Kidney (tissue), 14 donors: ENCODE measurements around the gene LHB. TPM values are rescaled to one million over a fixed set of nuclear protein-coding genes. Genes with fewer than 3 reads are reported as not detected.

Experiments
- DNase-seq, 5 donors: peaks; one replicate each; pipeline ENCODE4 v3.0.0-alpha.2; 2013 to 2020
- FAIRE-seq: peaks from 2 replicates; lab custom pipeline; 2012; peaks lifted over from hg19 to GRCh38; lab: Jason Lieb, UNC
- H3K27ac ChIP-seq, 2 donors: one replicate each; pipeline ENCODE4 v1.7.0; 2013; ENCODE audit warnings: low read depth in 2 of 2, low read length in 2 of 2, inconsistent platforms in 1 of 2
- H3K27me3 ChIP-seq: one replicate; pipeline ENCODE4 v1.7.1; 2013; ENCODE audit warnings: low read length, inconsistent platforms; ENCODE audit not compliant: control insufficient read depth, insufficient read depth
- H3K36me3 ChIP-seq, 3 donors: one replicate each; pipeline versions ENCODE4 v1.7.0 to v1.7.1; 2013; ENCODE audit warnings: low read length in 3 of 3, control low read depth in 1 of 3, inconsistent platforms in 1 of 3; ENCODE audit not compliant: insufficient read depth in 3 of 3, control insufficient read depth in 2 of 3
- H3K4me1 ChIP-seq, 3 donors: one replicate each; pipeline versions ENCODE4 v1.7.0 to v1.7.1; 2013; ENCODE audit warnings: low read length in 3 of 3, inconsistent platforms in 1 of 3, low read depth in 1 of 3; ENCODE audit not compliant: control insufficient read depth in 2 of 3, insufficient read depth in 2 of 3
- H3K4me3 ChIP-seq, 3 donors: one replicate each; pipeline versions ENCODE4 v1.7.0 to v1.8.1; 2013; ENCODE audit warnings: low read length in 3 of 3, control low read depth in 1 of 3, inconsistent platforms in 1 of 3
- H3K9ac ChIP-seq, 3 donors: one replicate each; pipeline versions ENCODE4 v1.7.0 to v1.7.1; 2013; ENCODE audit warnings: low read length in 3 of 3, control low read depth in 1 of 3, inconsistent platforms in 1 of 3
- H3K9me3 ChIP-seq, 3 donors: one replicate each; pipeline versions ENCODE4 v1.7.0 to v1.7.1; 2013; ENCODE audit warnings: low read length in 3 of 3, control low read depth in 1 of 3, inconsistent platforms in 1 of 3; ENCODE audit not compliant: control insufficient read depth in 2 of 3, insufficient read depth in 1 of 3
- intact Hi-C: fragments of 100-400 bp; cut with DNase I; formaldehyde crosslinking; loops from one replicate; pipeline ENCODE4 v1.11.1; 2022
- polyA plus RNA-seq: library from polyadenylated mRNA; stranded (reverse); fragments of 350-450 nt; fragmentation: Illumina TruSeq; extraction: RNeasy Lipid Tissue Mini Kit (QIAGEN cat#74804); gene quantifications from one replicate; pipeline ENCODE4 v1.2.3, GENCODE V29; 2014; ENCODE audit warnings: low read depth, low replicate concordance; ENCODE audit not compliant: insufficient read depth
- total RNA-seq: library from RNA; stranded (reverse); fragmentation: NEBNext Ultra II Directional; extraction: Animal tissue kit (Norgen Biotek cat#: 25700); gene quantifications from one replicate; pipeline ENCODE4 v1.2.1, GENCODE V29; 2021
- TF ChIP-seq, protein P1 (sequence below): IDR thresholded peaks from 3 replicates; pipeline ENCODE4 v1.5.1; 2012; ENCODE audit warnings: mild to moderate bottlenecking, moderate library complexity, borderline replicate concordance; ENCODE audit not compliant: insufficient read depth; ENCODE audit errors: extremely low read depth
- donor health status: control.
- donor health status: control.
- donor health status: control.
- donor health status: control.
- donor health status: control.
- donor health status: DM: yes; HTN: yes; CAD: no.
- donor health status: Normal renal cell carcinoma (clear cell type).

LHB gene
- total and polyA plus RNA-seq, 2 donors from 2014 or later, result not detected

DNA sequence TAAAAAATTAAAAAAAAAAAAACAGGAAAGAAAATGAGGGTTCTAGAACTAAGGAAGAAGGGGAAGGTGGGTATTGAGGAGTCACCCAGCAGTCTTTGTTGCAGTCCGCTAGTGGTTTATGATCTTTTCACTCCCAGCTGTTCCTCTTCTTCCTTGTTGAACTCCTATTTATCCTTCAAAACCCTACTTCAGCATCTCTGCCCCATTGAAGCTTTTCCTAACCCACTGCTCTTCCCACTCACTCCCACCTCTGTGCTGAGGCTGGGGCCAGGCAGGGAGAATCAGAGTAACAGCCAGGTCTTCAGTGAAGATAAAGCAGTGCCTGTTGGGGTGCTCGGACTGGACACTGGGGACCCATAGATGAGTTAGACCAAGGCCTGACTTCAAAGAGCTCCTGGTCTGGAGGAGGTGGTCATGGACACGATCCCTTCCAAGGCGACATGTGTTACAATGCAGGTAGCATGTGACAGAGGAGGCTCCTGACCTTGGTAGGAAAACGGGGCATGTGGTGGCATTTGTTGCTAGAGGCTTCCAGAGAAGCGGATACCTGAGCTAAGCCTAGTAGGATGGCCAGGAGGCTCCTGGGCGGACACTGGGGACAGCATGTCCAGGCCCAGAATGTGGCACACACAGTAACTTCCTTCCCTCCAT lies 11.8 kb downstream of the LHB start:
- peaks cover 0 to 25% (median 19%) of the 10 kb centered on the region in 3 donors for H3K36me3 ChIP-seq
- H3K27me3 ChIP-seq, result no peaks in the 10 kb centered on the region
- intact Hi-C loops, result no loop called here
- DNase-seq (no peak), FAIRE-seq (no peak)
- H3K27ac ChIP-seq, result no peak overlapping the region
- TF ChIP-seq, protein P1, sequence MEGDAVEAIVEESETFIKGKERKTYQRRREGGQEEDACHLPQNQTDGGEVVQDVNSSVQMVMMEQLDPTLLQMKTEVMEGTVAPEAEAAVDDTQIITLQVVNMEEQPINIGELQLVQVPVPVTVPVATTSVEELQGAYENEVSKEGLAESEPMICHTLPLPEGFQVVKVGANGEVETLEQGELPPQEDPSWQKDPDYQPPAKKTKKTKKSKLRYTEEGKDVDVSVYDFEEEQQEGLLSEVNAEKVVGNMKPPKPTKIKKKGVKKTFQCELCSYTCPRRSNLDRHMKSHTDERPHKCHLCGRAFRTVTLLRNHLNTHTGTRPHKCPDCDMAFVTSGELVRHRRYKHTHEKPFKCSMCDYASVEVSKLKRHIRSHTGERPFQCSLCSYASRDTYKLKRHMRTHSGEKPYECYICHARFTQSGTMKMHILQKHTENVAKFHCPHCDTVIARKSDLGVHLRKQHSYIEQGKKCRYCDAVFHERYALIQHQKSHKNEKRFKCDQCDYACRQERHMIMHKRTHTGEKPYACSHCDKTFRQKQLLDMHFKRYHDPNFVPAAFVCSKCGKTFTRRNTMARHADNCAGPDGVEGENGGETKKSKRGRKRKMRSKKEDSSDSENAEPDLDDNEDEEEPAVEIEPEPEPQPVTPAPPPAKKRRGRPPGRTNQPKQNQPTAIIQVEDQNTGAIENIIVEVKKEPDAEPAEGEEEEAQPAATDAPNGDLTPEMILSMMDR, result no peak
- H3K9me3 ChIP-seq, result no peaks in the 10 kb centered on the region
- no peak overlapping the region for H3K9ac ChIP-seq
- H3K4me3 ChIP-seq, result no peak overlapping the region
- no peaks in the 10 kb centered on the region for H3K4me1 ChIP-seq

DNA sequence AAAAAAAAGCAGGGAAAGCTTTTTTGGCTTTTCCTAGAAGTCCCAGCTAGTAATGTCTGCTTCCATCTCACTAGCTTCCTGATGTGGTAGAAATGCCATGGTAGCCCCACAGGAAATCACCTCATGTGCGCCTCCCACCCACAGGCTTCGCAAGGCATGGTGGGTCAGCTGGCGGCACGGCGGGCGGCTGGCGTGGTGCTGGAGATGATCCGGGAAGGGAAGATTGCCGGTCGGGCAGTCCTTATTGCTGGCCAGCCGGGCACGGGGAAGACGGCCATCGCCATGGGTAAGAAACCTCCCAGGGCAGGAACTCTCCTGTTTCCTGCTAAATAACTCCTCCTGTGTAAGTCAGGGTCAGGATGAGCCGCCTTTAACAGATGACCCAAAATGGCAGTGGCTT lies 12.8 kb downstream of the LHB start:
- Histone ChIP-seq H3K9ac (no peak overlapping the region), H3K27me3 (no peaks in the 10 kb centered on the region), H3K4me3 (no peak overlapping the region), H3K36me3 (peaks cover 0 to 25% (median 18%) of the 10 kb centered on the region in 3 donors), H3K27ac (no peak overlapping the region), H3K9me3 (no peaks in the 10 kb centered on the region), H3K4me1 (no peaks in the 10 kb centered on the region)
- DNase-seq, result no peak
- intact Hi-C loops, result no loop called here
- TF ChIP-seq, protein P1, result no peak
- no peak for FAIRE-seq

DNA sequence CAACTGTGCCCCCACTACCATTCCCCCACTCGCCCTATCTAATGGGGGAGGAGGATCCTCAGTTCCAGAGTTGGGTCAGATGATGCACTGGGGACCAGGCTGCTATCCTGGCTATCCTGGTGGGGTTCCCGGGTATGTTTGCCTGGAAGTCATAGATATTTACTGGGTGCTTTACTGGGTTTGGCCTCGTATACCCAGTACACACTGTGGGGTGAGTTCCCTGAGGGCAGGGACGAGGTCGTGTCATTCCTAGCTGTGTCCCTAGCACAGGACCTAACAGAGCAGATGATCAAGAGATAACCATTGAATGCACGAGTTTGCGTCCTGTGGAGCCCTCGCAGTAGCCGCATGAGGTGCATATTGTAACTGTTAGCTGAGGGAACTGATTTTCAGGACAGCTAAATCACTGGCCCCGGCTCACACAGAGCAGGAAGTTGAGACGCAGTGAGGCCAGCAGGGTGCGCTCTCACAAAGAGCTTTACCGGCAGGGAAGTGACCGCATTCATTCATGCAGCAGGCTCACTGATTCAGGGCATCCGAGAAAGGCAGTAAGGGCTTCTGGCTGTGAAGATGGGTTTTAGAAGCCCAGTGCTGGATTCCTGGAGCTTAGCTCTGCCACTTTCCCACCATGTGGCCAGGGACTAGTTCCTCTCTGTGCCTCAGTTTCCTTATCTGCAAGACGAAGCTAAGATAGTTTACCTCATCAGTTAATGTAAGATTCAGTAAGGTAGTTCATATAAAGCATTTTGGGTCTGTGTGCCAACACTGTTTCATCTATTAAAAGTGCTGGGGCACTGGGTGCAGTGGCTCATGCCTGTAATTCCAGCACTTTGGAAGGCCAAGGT lies 17.2 kb downstream of the LHB start:
- Histone ChIP-seq H3K9ac (no peak overlapping the region), H3K27me3 (no peaks in the 10 kb centered on the region), H3K27ac (no peak overlapping the region), H3K4me3 (no peak overlapping the region), H3K36me3 (peaks cover 0 to 5% (median 4%) of the 10 kb centered on the region in 3 donors), H3K4me1 (peaks cover 0 to 3% (median 0%) of the 10 kb centered on the region in 3 donors), H3K9me3 (no peaks in the 10 kb centered on the region)
- FAIRE-seq, result no peak
- TF ChIP-seq, protein P1, result peak; percentile 50
- peak in 4 of 5 donors; percentile 68 to 75 (median 73) for DNase-seq
- intact Hi-C loops, result no loop called here
